ENCODE data around the gene PFDN5. TPM values are rescaled to one million over a fixed set of nuclear protein-coding genes. Genes with fewer than 3 reads are reported as not detected.
A peak's percentile ranks its signal among the peaks of the same experiment; 100 is the strongest.

The PFDN5 gene
- total and polyA plus RNA-seq, 9 of the 15 experiments (the other 6 are each of a cell fraction or from before 2014, with no cell fraction given), result 361 to 1,636 (median 742) TPM

- DNase-seq (ENCODE audit: extremely low read depth in 1 of 4, low spot score in 3 of 4) (no peak), FAIRE-seq (no peak), ATAC-seq (no peak)
- Histone ChIP-seq H3K36me3 (ENCODE audit: control insufficient read depth, insufficient read depth, low read length) (no peaks in the 10 kb centered on the region), H3K9ac (ENCODE audit: insufficient read depth in 1 of 2, low read depth in 2 of 2, low read length in 2 of 2) (peak overlapping the region in 1 of 2 experiments; percentile 84; a peak in 2 of 4 replicates), H3K4me1 (replicated peaks in 1 of 2; ENCODE audit: control insufficient read depth in 2 of 2, insufficient read depth in 2 of 2, low read length in 2 of 2) (peaks cover 17 to 23% of the 10 kb centered on the region in 2 experiments; a peak in 4 of 5 replicates), H4K20me1 (replicated peaks; ENCODE audit: control insufficient read depth, insufficient read depth, low read length) (no peaks in the 10 kb centered on the region), H3K79me2 (ENCODE audit: control insufficient read depth, insufficient read depth, low read length) (no peaks in the 10 kb centered on the region), H3K4me2 (ENCODE audit: insufficient read depth, low read length) (no peak overlapping the region), H3K27me3 (ENCODE audit: control insufficient read depth in 2 of 2, insufficient read depth in 2 of 2, low read length in 2 of 2) (no peaks in the 10 kb centered on the region), H2AFZ (ENCODE audit: low read depth, low read length) (peak overlapping the region; percentile 72), H3K9me1 (ENCODE audit: control insufficient read depth, insufficient read depth, low read length) (no peaks in the 10 kb centered on the region), H3K4me3 (no peak overlapping the region), H3K9me3 (replicated peaks; ENCODE audit: control insufficient read depth, insufficient read depth, low read depth, low read length) (no peaks in the 10 kb centered on the region), H3K27ac (ENCODE audit: extremely low read depth, low read depth, low read length) (no peak overlapping the region)
- 7% methylated on average over 14 of the region's 19 CpGs for WGBS (ENCODE audit: insufficient coverage, low coverage, missing lambda C conversion rate)
- no TSS peak for BruUV-seq (replicated peaks)
- ChIA-PET POLR2A (interaction anchor here (0.6 to 2.1 kb wide), 16 partner anchors 10 to 318 kb away, joined by 3 to 12 read pairs (median 4); partner anchors contain the start of genes AAAS and TARBP2), CTCF (ENCODE audit: low intra/inter-chr PET ratio) (interaction anchor here (0.6 to 1.7 kb wide), 4 partner anchors 17 to 183 kb away, joined by 4 to 11 read pairs (median 4); no protein-coding TSS in a partner anchor)
- in situ Hi-C loops (cut with MboI), result no loop called here
- intact Hi-C loops (cut with micrococcal nuclease), result no loop called here
- TF ChIP-seq FOXP1 (CRISPR knock-in tag; IDR thresholded peaks at IDR 0.05) (no peak), KLF1 (tag; IDR thresholded peaks at IDR 0.05) (no peak)
Measured at GRCh38 chr12:53344487-53344823, 49.1 kb downstream of the PFDN5 start.

GRCh38 chr12:53344824-53345485 lies 49.6 kb downstream of the PFDN5 start:
- Histone ChIP-seq H3K9me3 (replicated peaks; ENCODE audit: control insufficient read depth, insufficient read depth, low read depth, low read length) (no peaks in the 10 kb centered on the region), H3K9ac (ENCODE audit: insufficient read depth in 1 of 2, low read depth in 2 of 2, low read length in 2 of 2) (peak overlapping the region; percentile 43 to 95; a peak in 3 of 4 replicates), H3K4me3 (peak overlapping the region; percentile 48), H3K4me2 (ENCODE audit: insufficient read depth, low read length) (peak overlapping the region; percentile 87), H3K4me1 (replicated peaks in 1 of 2; ENCODE audit: control insufficient read depth in 2 of 2, insufficient read depth in 2 of 2, low read length in 2 of 2) (peaks cover 14 to 23% of the 10 kb centered on the region in 2 experiments; a peak in 4 of 5 replicates), H3K9me1 (ENCODE audit: control insufficient read depth, insufficient read depth, low read length) (no peaks in the 10 kb centered on the region), H3K79me2 (ENCODE audit: control insufficient read depth, insufficient read depth, low read length) (no peaks in the 10 kb centered on the region), H3K36me3 (ENCODE audit: control insufficient read depth, insufficient read depth, low read length) (no peaks in the 10 kb centered on the region), H3K27me3 (ENCODE audit: control insufficient read depth in 2 of 2, insufficient read depth in 2 of 2, low read length in 2 of 2) (no peaks in the 10 kb centered on the region), H3K27ac (ENCODE audit: extremely low read depth, low read depth, low read length) (no peak overlapping the region), H2AFZ (ENCODE audit: low read depth, low read length) (peak overlapping the region; percentile 88), H4K20me1 (replicated peaks; ENCODE audit: control insufficient read depth, insufficient read depth, low read length) (no peaks in the 10 kb centered on the region)
- 2% methylated on average over 20 of the region's 50 CpGs for WGBS (ENCODE audit: insufficient coverage, low coverage, missing lambda C conversion rate)
- peak; percentile 83 to 93 (median 88) for DNase-seq (ENCODE audit: extremely low read depth in 1 of 4, low spot score in 3 of 4)
- peak; percentile 69 for FAIRE-seq
- intact Hi-C loops (cut with micrococcal nuclease) (loop anchor here (1.0 kb wide), 1 partner anchor 21 kb away; no protein-coding TSS in a partner anchor), in situ Hi-C loops (cut with MboI) (no loop called here)
- ChIA-PET CTCF (ENCODE audit: low intra/inter-chr PET ratio) (interaction anchor here (0.6 to 1.7 kb wide), 7 partner anchors 17 to 298 kb away, joined by 3 to 11 read pairs (median 4); no protein-coding TSS in a partner anchor), POLR2A (interaction anchor here (0.6 to 2.1 kb wide), 17 partner anchors 11 to 318 kb away, joined by 3 to 12 read pairs (median 4); partner anchors contain the start of genes AAAS and TARBP2)
- no TSS peak for BruUV-seq (replicated peaks)
- ATAC-seq, result peak; percentile 97
- peak; percentile 37; the same call in 1 of the 2 replicates for TF ChIP-seq ATF7 (IDR thresholded peaks at IDR 0.05)
- TF ChIP-seq BRCA1 (IDR thresholded peaks at IDR 0.05), result no peak
- no peak for TF ChIP-seq BRCA1 (CRISPR knock-in tag; IDR thresholded peaks at IDR 0.05)
- TF ChIP-seq ZNF592 (IDR thresholded peaks at IDR 0.05), result no peak

All from K562 (cell line).